PC-9 (cell line): Measurements from ENCODE around the gene PCDHA1. TPM values are rescaled to one million over a fixed set of nuclear protein-coding genes. Genes with fewer than 3 reads are reported as not detected.

ENCODE experiments used
- BruUV-seq: library from RNA; stranded (reverse); fragments of 400-500 nt; replicated peaks from 2 replicates; lab custom pipeline; 2021; lab: Mats Ljungman, UMichigan
- CTCF ChIA-PET: fragments of 300-600 bp; sonication (Branson Sonifier 250); formaldehyde crosslinking; loops from one replicate; lab custom pipeline; 2022; ENCODE audit warnings: antibody characterized with exemption; lab: Charles Lee
- POLR2A ChIA-PET: fragments of 300-600 bp; sonication (Branson Sonifier 250); formaldehyde crosslinking; loops from one replicate; lab custom pipeline; 2022; ENCODE audit warnings: antibody characterized with exemption; ENCODE audit not compliant: unreplicated experiment; lab: Charles Lee
- DNase-seq, 2 experiments: peaks; one replicate each; pipeline versions ENCODE4 v3.0.0 to v3.0.0-alpha.2; 2015 to 2022; ENCODE audit warnings: mixed read lengths in 1 of 2
- H2AFZ ChIP-seq: fragments of 200-600 bp; sonication (generic); 2 replicates; pipeline ENCODE4 v1.8.1; 2017; ENCODE audit warnings: antibody characterized with exemption
- H3F3A ChIP-seq: fragments of 200-600 bp; sonication (generic); 2 replicates; pipeline ENCODE4 v1.8.1; 2017; ENCODE audit warnings: antibody characterized with exemption, mild to moderate bottlenecking, low read depth; ENCODE audit not compliant: insufficient read depth
- H3K27ac ChIP-seq: fragments of 200-600 bp; sonication (generic); 2 replicates; pipeline ENCODE4 v1.6.1; 2016; ENCODE audit warnings: mixed run types
- H3K27me3 ChIP-seq: fragments of 200-600 bp; sonication (generic); 2 replicates; pipeline ENCODE4 v1.6.1; 2016; ENCODE audit warnings: low read depth, mixed run types; ENCODE audit not compliant: insufficient read depth
- H3K36me3 ChIP-seq: fragments of 200-600 bp; sonication (generic); 2 replicates; pipeline ENCODE4 v1.6.1; 2016; ENCODE audit warnings: low read depth, mixed run types
- H3K4me1 ChIP-seq: fragments of 200-600 bp; sonication (generic); replicated peaks from 2 replicates; pipeline ENCODE4 v1.6.1; 2016; ENCODE audit warnings: mixed run types; ENCODE audit not compliant: insufficient read depth
- H3K4me2 ChIP-seq: fragments of 200-600 bp; sonication (generic); 2 replicates; pipeline ENCODE4 v1.6.1; 2017; ENCODE audit warnings: mixed run types
- H3K4me3 ChIP-seq: fragments of 200-600 bp; sonication (generic); 2 replicates; pipeline ENCODE4 v1.6.1; 2016; ENCODE audit warnings: mixed run types
- H3K79me2 ChIP-seq: fragments of 200-600 bp; sonication (generic); 2 replicates; pipeline ENCODE4 v1.6.1; 2017; ENCODE audit warnings: low read depth, mixed run types
- H3K9me2 ChIP-seq: fragments of 200-600 bp; sonication (generic); 2 replicates; pipeline ENCODE4 v1.8.1; 2017; ENCODE audit warnings: mild to moderate bottlenecking; ENCODE audit not compliant: insufficient read depth
- H3K9me3 ChIP-seq: fragments of 200-600 bp; sonication (generic); 2 replicates; pipeline ENCODE4 v1.8.1; 2016; ENCODE audit warnings: low read depth; ENCODE audit not compliant: insufficient read depth
- H4K20me1 ChIP-seq: fragments of 200-600 bp; sonication (generic); 2 replicates; pipeline ENCODE4 v1.8.1; 2017; ENCODE audit not compliant: insufficient read depth
- EZH2 ChIP-seq: fragments of 200-600 bp; sonication (generic); IDR thresholded peaks from 2 replicates; pipeline ENCODE4 v1.8.0; 2017; ENCODE audit warnings: antibody characterized with exemption, low read depth
- intact Hi-C: fragments of 100-400 bp; cut with micrococcal nuclease; formaldehyde crosslinking; loops from one replicate; pipeline ENCODE4 v1.10.0; 2022; ENCODE audit not compliant: unreplicated experiment
- total RNA-seq: library from RNA; stranded (reverse); gene quantifications from 2 replicates; pipeline ENCODE4 v1.2.3, GENCODE V29; 2021
- TF ChIP-seq, protein P1 (sequence below): fragments of 200-600 bp; sonication (generic); conservative IDR thresholded peaks from 2 replicates; pipeline ENCODE4 v1.6.1; 2017; ENCODE audit warnings: mixed run types, antibody characterized with exemption, mild to moderate bottlenecking, moderate library complexity

Gene PCDHA1
- total RNA-seq, 1 experiment from 2014 or later, result not detected

DNA sequence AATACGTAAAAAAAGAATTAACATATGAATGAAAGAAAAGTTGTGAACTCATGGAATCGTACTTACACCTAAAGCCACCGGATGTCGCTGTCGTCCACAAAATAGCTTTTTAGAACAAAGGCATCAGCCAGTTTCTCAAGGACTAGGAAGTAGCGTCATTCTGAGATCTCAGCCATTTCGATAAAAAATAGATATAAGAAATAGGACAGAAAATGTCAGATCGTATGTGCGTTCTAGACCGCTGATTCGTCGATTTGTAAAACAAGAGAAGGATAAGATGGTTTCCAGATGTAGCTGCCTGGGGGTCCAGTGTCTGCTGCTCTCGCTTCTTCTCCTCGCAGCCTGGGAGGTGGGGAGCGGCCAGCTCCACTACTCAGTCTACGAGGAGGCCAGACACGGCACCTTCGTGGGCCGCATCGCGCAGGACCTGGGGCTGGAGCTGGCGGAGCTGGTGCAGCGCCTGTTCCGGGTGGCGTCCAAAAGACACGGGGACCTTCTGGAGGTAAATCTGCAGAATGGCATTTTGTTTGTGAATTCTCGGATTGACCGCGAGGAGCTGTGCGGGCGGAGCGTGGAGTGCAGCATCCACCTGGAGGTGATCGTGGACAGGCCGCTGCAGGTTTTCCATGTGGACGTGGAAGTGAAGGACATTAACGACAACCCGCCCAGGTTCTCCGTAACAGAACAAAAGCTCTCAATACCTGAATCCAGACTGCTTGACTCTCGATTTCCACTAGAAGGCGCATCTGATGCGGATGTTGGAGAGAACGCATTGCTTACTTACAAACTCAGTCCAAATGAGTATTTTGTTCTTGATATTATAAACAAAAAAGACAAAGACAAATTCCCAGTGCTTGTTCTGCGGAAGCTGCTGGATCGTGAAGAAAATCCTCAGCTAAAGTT is 70.1 kb downstream of the PCDHA1 start, which contains the start of gene PCDHA10:
Gene PCDHA10 (plus strand): TSS at position 126 of the 903 bp plus-strand sequence. CDS start 152 bp downstream, at position 278.
- ChIA-PET CTCF (no interaction called here), POLR2A (no interaction called here)
- no peaks in the 10 kb centered on the region for H3K9me2 ChIP-seq
- no peaks in the 10 kb centered on the region for H3K4me1 ChIP-seq
- H4K20me1 ChIP-seq, result no peaks in the 10 kb centered on the region
- no peaks in the 10 kb centered on the region for H3K36me3 ChIP-seq
- no peaks in the 10 kb centered on the region for H3F3A ChIP-seq
- H3K27ac ChIP-seq, result no peak within 1 kb of the TSS
- no peak within 1 kb of the TSS for H3K4me3 ChIP-seq
- DNase-seq, result no peak
- intact Hi-C loops, result no loop called here
- peaks cover 4% of the 10 kb centered on the region; the same call in 1 of the 2 replicates for H3K9me3 ChIP-seq
- H3K27me3 ChIP-seq, result no peaks in the 10 kb centered on the region
- no peaks in the 10 kb centered on the region for H3K79me2 ChIP-seq
- H3K4me2 ChIP-seq, result no peak within 1 kb of the TSS
- no peak for TF ChIP-seq EZH2
- TF ChIP-seq, protein P1, sequence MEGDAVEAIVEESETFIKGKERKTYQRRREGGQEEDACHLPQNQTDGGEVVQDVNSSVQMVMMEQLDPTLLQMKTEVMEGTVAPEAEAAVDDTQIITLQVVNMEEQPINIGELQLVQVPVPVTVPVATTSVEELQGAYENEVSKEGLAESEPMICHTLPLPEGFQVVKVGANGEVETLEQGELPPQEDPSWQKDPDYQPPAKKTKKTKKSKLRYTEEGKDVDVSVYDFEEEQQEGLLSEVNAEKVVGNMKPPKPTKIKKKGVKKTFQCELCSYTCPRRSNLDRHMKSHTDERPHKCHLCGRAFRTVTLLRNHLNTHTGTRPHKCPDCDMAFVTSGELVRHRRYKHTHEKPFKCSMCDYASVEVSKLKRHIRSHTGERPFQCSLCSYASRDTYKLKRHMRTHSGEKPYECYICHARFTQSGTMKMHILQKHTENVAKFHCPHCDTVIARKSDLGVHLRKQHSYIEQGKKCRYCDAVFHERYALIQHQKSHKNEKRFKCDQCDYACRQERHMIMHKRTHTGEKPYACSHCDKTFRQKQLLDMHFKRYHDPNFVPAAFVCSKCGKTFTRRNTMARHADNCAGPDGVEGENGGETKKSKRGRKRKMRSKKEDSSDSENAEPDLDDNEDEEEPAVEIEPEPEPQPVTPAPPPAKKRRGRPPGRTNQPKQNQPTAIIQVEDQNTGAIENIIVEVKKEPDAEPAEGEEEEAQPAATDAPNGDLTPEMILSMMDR, result peak; percentile 25; the same call in 1 of the 2 replicates
- no TSS peak for BruUV-seq
- H2AFZ ChIP-seq, result no peak within 1 kb of the TSS

DNA sequence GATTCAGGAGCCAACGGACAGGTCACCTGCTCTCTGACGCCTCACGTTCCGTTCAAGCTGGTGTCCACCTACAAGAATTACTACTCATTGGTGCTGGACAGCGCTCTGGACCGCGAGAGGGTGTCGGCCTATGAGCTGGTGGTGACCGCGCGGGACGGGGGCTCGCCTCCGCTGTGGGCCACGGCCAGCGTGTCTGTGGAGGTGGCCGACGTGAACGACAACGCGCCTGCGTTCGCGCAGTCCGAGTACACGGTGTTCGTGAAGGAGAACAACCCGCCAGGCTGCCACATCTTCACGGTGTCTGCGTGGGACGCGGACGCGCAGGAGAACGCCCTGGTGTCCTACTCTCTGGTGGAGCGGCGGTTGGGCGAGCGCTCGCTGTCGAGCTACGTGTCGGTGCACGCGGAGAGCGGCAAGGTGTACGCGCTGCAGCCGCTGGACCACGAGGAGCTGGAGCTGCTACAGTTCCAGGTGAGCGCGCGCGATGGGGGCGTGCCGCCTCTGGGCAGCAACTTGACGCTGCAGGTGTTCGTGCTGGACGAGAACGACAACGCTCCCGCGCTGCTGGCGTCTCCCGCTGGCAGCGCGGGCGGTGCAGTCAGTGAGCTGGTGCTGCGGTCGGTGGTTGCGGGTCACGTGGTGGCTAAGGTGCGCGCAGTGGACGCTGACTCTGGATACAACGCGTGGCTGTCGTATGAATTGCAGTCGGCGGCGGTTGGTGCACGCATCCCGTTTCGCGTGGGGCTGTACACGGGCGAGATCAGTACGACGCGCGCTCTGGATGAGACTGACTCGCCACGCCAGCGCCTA is 71.4 kb downstream of the PCDHA1 start:
- H3K27me3 ChIP-seq, result no peaks in the 10 kb centered on the region
- ChIA-PET CTCF (no interaction called here), POLR2A (no interaction called here)
- H3K79me2 ChIP-seq, result no peaks in the 10 kb centered on the region
- no peaks in the 10 kb centered on the region for H4K20me1 ChIP-seq
- H3K4me3 ChIP-seq, result no peak overlapping the region
- H3F3A ChIP-seq, result no peaks in the 10 kb centered on the region
- no peak overlapping the region for H3K27ac ChIP-seq
- intact Hi-C loops, result no loop called here
- H3K4me1 ChIP-seq, result no peaks in the 10 kb centered on the region
- H3K4me2 ChIP-seq, result no peak overlapping the region
- H3K36me3 ChIP-seq, result no peaks in the 10 kb centered on the region
- no peak overlapping the region for H2AFZ ChIP-seq
- H3K9me2 ChIP-seq, result no peaks in the 10 kb centered on the region
- no peak for TF ChIP-seq EZH2
- TF ChIP-seq, protein P1, result no peak
- DNase-seq, result no peak
- BruUV-seq, result no TSS peak
- H3K9me3 ChIP-seq, result peaks cover 4% of the 10 kb centered on the region; the same call in 1 of the 2 replicates

DNA sequence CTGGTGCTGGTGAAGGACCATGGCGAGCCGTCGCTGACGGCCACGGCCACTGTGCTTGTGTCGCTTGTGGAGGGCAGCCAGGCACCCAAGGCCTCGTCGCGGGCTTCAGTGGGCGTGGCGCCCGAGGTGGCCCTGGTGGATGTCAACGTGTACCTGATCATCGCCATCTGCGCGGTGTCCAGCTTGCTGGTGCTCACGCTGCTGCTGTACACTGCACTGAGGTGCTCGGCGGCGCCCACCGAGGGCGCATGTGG is 72.0 kb downstream of the PCDHA1 start:
- Histone ChIP-seq H3K4me3 (no peak overlapping the region), H3K36me3 (no peaks in the 10 kb centered on the region), H4K20me1 (no peaks in the 10 kb centered on the region), H3F3A (no peaks in the 10 kb centered on the region), H3K4me2 (no peak overlapping the region), H3K79me2 (no peaks in the 10 kb centered on the region), H3K27ac (no peak overlapping the region), H3K4me1 (no peaks in the 10 kb centered on the region), H2AFZ (no peak overlapping the region), H3K27me3 (no peaks in the 10 kb centered on the region), H3K9me3 (peaks cover 4% of the 10 kb centered on the region; the same call in 1 of the 2 replicates), H3K9me2 (no peaks in the 10 kb centered on the region)
- TF ChIP-seq, protein P1, result no peak
- no peak for TF ChIP-seq EZH2
- CTCF ChIA-PET, result no interaction called here
- POLR2A ChIA-PET, result no interaction called here
- intact Hi-C loops, result no loop called here
- DNase-seq, result no peak
- no TSS peak for BruUV-seq
